Gastroesophageal sphincter (tissue), 3 donors: Measurements from ENCODE around the gene UPP2.

Experiments used
- EP300 ChIP-seq: sonication (generic); formaldehyde crosslinking; IDR thresholded peaks from one replicate; pipeline ENCODE4 v1.6.1; 2017; ENCODE audit warnings: antibody characterized with exemption, mild to moderate bottlenecking
- TF ChIP-seq, protein P1 (sequence below), 4 experiments: fragments of 200-600 bp in 2 of 4; fragments of 450-650 bp in 2 of 4; sonication (generic) in 1 of 4; IDR thresholded peaks; one replicate each; pipeline ENCODE4 v1.5.1; 2017 to 2019; ENCODE audit warnings: antibody characterized with exemption in 4 of 4, mild to moderate bottlenecking in 2 of 4, moderate library complexity in 2 of 4

DNA sequence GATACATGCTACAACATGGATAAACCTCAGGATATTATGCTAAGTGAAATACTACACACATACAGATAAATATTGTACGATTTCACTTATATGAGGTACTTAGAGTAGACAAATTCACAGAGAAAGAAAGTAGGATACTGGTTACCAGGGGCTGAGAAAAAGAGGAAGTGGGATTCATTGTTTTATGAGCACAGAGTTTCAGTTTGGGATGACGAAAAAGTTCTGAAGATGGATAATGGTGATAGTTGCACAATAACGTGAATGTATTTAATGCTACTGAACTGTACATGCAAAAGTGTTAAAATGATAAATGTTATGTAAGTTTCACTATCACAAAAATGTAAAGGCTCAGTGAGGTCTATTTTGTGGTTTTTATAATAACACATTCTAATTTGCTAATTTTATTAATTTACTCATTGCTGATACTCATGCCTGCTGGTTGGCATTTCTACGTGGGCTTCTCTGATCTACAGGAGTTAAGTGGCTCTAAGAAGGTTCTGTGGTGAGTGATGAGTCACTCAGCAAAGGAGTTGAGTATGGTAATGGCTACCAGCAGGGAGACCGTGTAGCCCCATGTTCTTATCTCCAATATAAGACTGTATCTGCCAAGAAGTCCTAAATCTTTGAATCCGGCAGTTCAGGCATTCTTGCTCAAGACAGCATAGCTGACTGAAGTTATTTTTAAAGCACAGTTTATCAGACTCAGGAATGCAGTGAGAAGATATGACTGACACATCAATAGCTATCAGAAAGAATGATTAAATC lies 41.1 kb downstream of the UPP2 start:
- TF ChIP-seq, protein P1, sequence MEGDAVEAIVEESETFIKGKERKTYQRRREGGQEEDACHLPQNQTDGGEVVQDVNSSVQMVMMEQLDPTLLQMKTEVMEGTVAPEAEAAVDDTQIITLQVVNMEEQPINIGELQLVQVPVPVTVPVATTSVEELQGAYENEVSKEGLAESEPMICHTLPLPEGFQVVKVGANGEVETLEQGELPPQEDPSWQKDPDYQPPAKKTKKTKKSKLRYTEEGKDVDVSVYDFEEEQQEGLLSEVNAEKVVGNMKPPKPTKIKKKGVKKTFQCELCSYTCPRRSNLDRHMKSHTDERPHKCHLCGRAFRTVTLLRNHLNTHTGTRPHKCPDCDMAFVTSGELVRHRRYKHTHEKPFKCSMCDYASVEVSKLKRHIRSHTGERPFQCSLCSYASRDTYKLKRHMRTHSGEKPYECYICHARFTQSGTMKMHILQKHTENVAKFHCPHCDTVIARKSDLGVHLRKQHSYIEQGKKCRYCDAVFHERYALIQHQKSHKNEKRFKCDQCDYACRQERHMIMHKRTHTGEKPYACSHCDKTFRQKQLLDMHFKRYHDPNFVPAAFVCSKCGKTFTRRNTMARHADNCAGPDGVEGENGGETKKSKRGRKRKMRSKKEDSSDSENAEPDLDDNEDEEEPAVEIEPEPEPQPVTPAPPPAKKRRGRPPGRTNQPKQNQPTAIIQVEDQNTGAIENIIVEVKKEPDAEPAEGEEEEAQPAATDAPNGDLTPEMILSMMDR (IDR thresholded peaks at IDR 0.05) = no peak
- no peak for TF ChIP-seq EP300
